Loucy (cell line): ENCODE measurements around the gene EPHA6.

Source experiments
- H2AFZ ChIP-seq: fragments of 200-600 bp; sonication (generic); 2 replicates; pipeline ENCODE4 v1.6.0; 2016; ENCODE audit warnings: antibody characterized with exemption, mild to moderate bottlenecking, low read length, moderate library complexity
- H3F3A ChIP-seq: fragments of 200-600 bp; 2 replicates; pipeline ENCODE4 v1.6.0; 2016; ENCODE audit warnings: antibody characterized with exemption, low read depth, mild to moderate bottlenecking
- H3K27me3 ChIP-seq: fragments of 200-600 bp; sonication (generic); 2 replicates; pipeline ENCODE4 v1.6.1; 2014; ENCODE audit warnings: low read length, mild to moderate bottlenecking; ENCODE audit not compliant: insufficient read depth, poor library complexity, severe bottlenecking
- H3K36me3 ChIP-seq: fragments of 200-600 bp; sonication (generic); 2 replicates; pipeline ENCODE4 v1.6.1; 2016; ENCODE audit warnings: low read length; ENCODE audit not compliant: insufficient read depth
- H3K4me1 ChIP-seq: fragments of 200-600 bp; sonication (generic); 2 replicates; pipeline ENCODE4 v1.5.1; 2014; ENCODE audit warnings: low read length, mild to moderate bottlenecking; ENCODE audit not compliant: insufficient read depth, poor library complexity, severe bottlenecking
- H3K4me2 ChIP-seq: fragments of 200-600 bp; sonication (generic); 2 replicates; pipeline ENCODE4 v1.6.0; 2014; ENCODE audit warnings: antibody characterized with exemption, low read length, low read depth, mild to moderate bottlenecking; ENCODE audit not compliant: poor library complexity, severe bottlenecking
- H3K4me3 ChIP-seq: fragments of 200-600 bp; sonication (generic); 2 replicates; pipeline ENCODE4 v1.5.1; 2014; ENCODE audit warnings: low read length, mild to moderate bottlenecking, mixed read lengths; ENCODE audit not compliant: poor library complexity, severe bottlenecking
- H3K79me2 ChIP-seq: fragments of 200-600 bp; sonication (generic); 2 replicates; pipeline ENCODE4 v1.6.1; 2014; ENCODE audit warnings: low read length; ENCODE audit not compliant: insufficient read depth
- H3K9ac ChIP-seq: fragments of 200-600 bp; sonication (generic); 2 replicates; pipeline ENCODE4 v1.6.0; 2014; ENCODE audit warnings: mild to moderate bottlenecking, low read depth, low read length, moderate library complexity; ENCODE audit not compliant: poor library complexity, severe bottlenecking
- H3K9me2 ChIP-seq: fragments of 200-600 bp; sonication (generic); replicated peaks from 2 replicates; pipeline ENCODE4 v1.6.1; 2016; ENCODE audit warnings: low read depth, low read length, mixed read lengths
- H3K9me3 ChIP-seq: fragments of 200-600 bp; sonication (generic); 2 replicates; pipeline ENCODE4 v1.6.1; 2014; ENCODE audit warnings: mild to moderate bottlenecking, antibody characterized with exemption, low read length, low read depth; ENCODE audit not compliant: insufficient read depth
- H4K20me1 ChIP-seq: fragments of 200-600 bp; sonication (generic); 2 replicates; pipeline ENCODE4 v1.6.0; 2014; ENCODE audit warnings: antibody characterized with exemption, low read length, mild to moderate bottlenecking; ENCODE audit not compliant: insufficient read depth, poor library complexity, severe bottlenecking
- EZH2phosphoT487 ChIP-seq: fragments of 200-600 bp; IDR thresholded peaks from 2 replicates; pipeline ENCODE4 v1.6.1; 2018; ENCODE audit warnings: antibody characterized with exemption, mild to moderate bottlenecking, moderate library complexity, borderline replicate concordance
- TF ChIP-seq, protein P1 (sequence below): fragments of 200-600 bp; sonication (generic); conservative IDR thresholded peaks from 2 replicates; pipeline ENCODE4 v1.5.1; 2014; ENCODE audit warnings: mild to moderate bottlenecking, antibody characterized with exemption, low read length

EPHA6 gene

DNA sequence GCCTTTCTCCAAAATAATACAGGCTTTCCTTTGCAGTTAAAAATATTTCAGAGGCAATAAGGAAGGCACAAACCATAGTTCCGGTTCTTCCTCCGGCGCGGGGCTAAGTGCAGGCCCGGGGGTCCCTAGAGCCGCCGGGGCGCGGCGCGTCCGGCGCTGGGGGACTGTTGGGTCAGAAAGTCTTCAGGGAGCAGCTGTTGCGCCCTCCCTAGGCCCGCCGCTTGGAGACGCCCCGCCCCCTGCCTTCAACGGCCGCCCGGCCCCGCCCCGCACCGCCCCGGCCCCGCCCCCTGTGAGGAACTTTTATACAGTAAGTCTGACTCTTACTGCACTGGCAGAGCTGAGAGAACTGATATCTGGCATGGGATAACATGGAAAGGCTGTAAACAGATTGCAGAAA is 667.0 kb downstream of the EPHA6 start:
- TF ChIP-seq, protein P1, sequence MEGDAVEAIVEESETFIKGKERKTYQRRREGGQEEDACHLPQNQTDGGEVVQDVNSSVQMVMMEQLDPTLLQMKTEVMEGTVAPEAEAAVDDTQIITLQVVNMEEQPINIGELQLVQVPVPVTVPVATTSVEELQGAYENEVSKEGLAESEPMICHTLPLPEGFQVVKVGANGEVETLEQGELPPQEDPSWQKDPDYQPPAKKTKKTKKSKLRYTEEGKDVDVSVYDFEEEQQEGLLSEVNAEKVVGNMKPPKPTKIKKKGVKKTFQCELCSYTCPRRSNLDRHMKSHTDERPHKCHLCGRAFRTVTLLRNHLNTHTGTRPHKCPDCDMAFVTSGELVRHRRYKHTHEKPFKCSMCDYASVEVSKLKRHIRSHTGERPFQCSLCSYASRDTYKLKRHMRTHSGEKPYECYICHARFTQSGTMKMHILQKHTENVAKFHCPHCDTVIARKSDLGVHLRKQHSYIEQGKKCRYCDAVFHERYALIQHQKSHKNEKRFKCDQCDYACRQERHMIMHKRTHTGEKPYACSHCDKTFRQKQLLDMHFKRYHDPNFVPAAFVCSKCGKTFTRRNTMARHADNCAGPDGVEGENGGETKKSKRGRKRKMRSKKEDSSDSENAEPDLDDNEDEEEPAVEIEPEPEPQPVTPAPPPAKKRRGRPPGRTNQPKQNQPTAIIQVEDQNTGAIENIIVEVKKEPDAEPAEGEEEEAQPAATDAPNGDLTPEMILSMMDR, result no peak
- TF ChIP-seq EZH2phosphoT487, result no peak
- Histone ChIP-seq H2AFZ (no peak overlapping the region), H3K9me3 (no peaks in the 10 kb centered on the region), H3K4me3 (no peak overlapping the region), H3F3A (no peaks in the 10 kb centered on the region), H4K20me1 (no peaks in the 10 kb centered on the region), H3K36me3 (no peaks in the 10 kb centered on the region), H3K27me3 (no peaks in the 10 kb centered on the region), H3K9me2 (no peaks in the 10 kb centered on the region), H3K4me2 (no peak overlapping the region), H3K9ac (no peak overlapping the region), H3K79me2 (no peaks in the 10 kb centered on the region), H3K4me1 (no peaks in the 10 kb centered on the region)

DNA sequence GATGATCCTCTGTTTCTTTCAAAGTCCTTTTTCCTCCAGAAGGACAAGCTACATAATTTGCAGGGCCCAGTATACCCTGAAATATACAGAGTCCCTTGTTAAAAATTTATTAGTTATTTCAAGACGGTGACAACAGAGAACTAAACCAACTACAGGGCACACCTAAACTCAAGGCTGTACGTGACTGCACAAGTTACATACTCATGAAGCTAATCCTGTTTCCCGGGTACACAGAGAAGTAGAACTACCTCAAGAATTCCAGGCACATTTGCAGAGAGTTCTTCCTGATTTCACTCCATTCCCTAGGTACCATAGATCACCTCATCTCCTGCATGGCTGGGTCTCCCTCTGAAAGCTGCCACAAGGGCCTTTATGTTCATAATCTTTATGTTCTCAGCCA is 670.8 kb downstream of the EPHA6 start:
- Histone ChIP-seq H3K36me3 (no peaks in the 10 kb centered on the region), H3K4me2 (no peak overlapping the region), H3F3A (no peaks in the 10 kb centered on the region), H4K20me1 (no peaks in the 10 kb centered on the region), H3K79me2 (no peaks in the 10 kb centered on the region), H3K9me3 (no peaks in the 10 kb centered on the region), H3K9me2 (no peaks in the 10 kb centered on the region), H3K9ac (no peak overlapping the region), H3K4me1 (no peaks in the 10 kb centered on the region), H3K27me3 (no peaks in the 10 kb centered on the region), H2AFZ (no peak overlapping the region), H3K4me3 (no peak overlapping the region)
- TF ChIP-seq, protein P1, result no peak
- TF ChIP-seq EZH2phosphoT487, result no peak

DNA sequence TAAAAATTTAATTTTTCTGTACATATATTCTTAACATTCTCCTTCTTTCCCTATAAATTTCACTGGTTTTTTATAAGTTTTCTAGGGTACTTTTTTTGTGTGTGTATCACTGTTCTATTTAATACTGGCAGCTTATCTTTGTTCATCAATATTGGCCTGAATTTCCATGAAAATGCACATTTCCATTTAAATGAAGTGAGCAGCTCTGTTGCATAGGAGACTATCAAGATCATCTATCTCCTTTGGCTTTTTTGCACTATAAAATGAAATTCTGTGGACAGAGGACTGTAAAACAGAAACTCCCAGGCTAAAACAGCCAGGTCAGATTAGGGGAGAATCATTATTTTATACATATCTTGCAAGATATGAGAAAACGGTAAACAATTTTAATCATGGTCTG is 673.2 kb downstream of the EPHA6 start:
- no peak overlapping the region for H3K4me2 ChIP-seq
- TF ChIP-seq EZH2phosphoT487, result no peak
- TF ChIP-seq, protein P1, result no peak
- no peaks in the 10 kb centered on the region for H3K9me2 ChIP-seq
- no peak overlapping the region for H3K4me3 ChIP-seq
- no peaks in the 10 kb centered on the region for H3K79me2 ChIP-seq
- H2AFZ ChIP-seq, result no peak overlapping the region
- no peaks in the 10 kb centered on the region for H3K27me3 ChIP-seq
- H3K9ac ChIP-seq, result no peak overlapping the region
- no peaks in the 10 kb centered on the region for H3K4me1 ChIP-seq
- no peaks in the 10 kb centered on the region for H4K20me1 ChIP-seq
- H3K9me3 ChIP-seq, result no peaks in the 10 kb centered on the region
- no peaks in the 10 kb centered on the region for H3K36me3 ChIP-seq
- H3F3A ChIP-seq, result no peaks in the 10 kb centered on the region
